Tibial nerve (tissue), 3 donors: ENCODE results near the gene CLASP1.

Source experiments
- CTCF ChIP-seq, 5 experiments: fragments of 200-600 bp in 3 of 5; fragments of 450-650 bp in 2 of 5; sonication (generic) in 3 of 5; IDR thresholded peaks; one replicate each; pipeline ENCODE4 v1.5.1; 2016 to 2019; ENCODE audit warnings: antibody characterized with exemption in 5 of 5, mild to moderate bottlenecking in 3 of 5, moderate library complexity in 2 of 5
- POLR2A ChIP-seq, 2 donors: fragments of 450-650 bp; IDR thresholded peaks; one replicate each; pipeline ENCODE4 v1.6.1; 2017; ENCODE audit warnings: antibody characterized with exemption in 2 of 2, mild to moderate bottlenecking in 2 of 2, moderate library complexity in 2 of 2

DNA sequence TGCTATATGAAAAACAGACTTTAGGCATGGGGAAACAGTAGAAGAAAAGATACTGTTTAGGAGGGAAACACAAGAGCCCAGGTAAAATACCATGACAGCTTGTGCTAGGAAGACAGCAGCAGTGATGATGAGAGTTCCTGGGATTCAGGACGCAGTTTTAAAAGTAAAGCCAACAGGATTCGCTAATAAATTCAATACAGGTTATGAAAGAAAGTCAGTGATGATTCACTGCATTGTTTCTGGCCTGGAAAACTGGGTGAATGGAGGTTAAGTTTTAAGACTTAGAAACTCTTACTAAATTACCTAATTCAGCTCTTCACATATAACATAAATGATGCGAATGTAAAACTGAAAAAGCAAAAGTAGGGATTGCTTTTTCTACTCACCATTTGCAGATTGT lies 146.5 kb downstream of the CLASP1 start:
- TF ChIP-seq CTCF (IDR thresholded peaks at IDR 0.05) (no peak), POLR2A (IDR thresholded peaks at IDR 0.05) (no peak)
